ENCODE measurements around the gene SLC6A20. TPM values are rescaled to one million over a fixed set of nuclear protein-coding genes. Genes with fewer than 3 reads are reported as not detected.

Gene SLC6A20
- total RNA-seq, 1 experiment from 2014 or later, result 0.09 TPM

DNA sequence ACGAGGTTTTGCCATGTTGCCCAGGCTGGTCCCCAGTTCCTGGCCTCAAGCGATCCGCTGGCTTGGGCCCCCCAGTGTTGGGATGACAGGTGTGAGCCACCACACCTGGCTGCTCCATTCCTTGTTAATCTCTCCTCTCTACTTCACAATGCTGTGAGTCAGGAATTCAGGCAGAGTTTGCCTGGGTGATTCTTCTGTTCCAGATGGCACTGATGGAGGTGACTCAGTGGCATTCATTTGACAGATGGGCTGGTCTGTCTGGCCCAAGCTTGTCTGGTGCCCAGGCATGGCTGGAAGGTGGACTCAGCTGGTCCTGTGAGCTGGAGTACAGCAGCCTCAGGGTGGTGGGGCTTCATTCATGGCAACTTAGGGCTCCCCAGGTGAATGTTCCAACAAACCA is 43.2 kb downstream of the SLC6A20 start:
- H3K4ac ChIP-seq (ENCODE audit: low read depth, low read length), result no peak overlapping the region
- H3K27me3 Mint-ChIP-seq (ENCODE audit: low read depth), result no peaks in the 10 kb centered on the region; the same call in 1 of the 2 replicates
- no peaks in the 10 kb centered on the region for H3K9me3 Mint-ChIP-seq
- TF ChIP-seq, protein P1, sequence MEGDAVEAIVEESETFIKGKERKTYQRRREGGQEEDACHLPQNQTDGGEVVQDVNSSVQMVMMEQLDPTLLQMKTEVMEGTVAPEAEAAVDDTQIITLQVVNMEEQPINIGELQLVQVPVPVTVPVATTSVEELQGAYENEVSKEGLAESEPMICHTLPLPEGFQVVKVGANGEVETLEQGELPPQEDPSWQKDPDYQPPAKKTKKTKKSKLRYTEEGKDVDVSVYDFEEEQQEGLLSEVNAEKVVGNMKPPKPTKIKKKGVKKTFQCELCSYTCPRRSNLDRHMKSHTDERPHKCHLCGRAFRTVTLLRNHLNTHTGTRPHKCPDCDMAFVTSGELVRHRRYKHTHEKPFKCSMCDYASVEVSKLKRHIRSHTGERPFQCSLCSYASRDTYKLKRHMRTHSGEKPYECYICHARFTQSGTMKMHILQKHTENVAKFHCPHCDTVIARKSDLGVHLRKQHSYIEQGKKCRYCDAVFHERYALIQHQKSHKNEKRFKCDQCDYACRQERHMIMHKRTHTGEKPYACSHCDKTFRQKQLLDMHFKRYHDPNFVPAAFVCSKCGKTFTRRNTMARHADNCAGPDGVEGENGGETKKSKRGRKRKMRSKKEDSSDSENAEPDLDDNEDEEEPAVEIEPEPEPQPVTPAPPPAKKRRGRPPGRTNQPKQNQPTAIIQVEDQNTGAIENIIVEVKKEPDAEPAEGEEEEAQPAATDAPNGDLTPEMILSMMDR (conservative IDR thresholded peaks at IDR 0.05), result no peak
- no peak overlapping the region for H2BK12ac ChIP-seq (ENCODE audit: insufficient read length, low read depth, low read length)
- no peak overlapping the region for H2BK15ac ChIP-seq (ENCODE audit: low read depth, low read length)
- no peak overlapping the region for H4K91ac ChIP-seq (ENCODE audit: insufficient read length, low read depth, low read length)
- H3K23ac ChIP-seq (ENCODE audit: insufficient read length, low read depth, low read length), result no peak overlapping the region
- DNase-seq, result no peak
- H2BK20ac ChIP-seq (ENCODE audit: low read depth, low read length, poor library complexity, severe bottlenecking), result no peak overlapping the region
- H2BK5ac ChIP-seq (ENCODE audit: insufficient read length, low read length), result no peak overlapping the region
- no peak overlapping the region for H3K56ac ChIP-seq (ENCODE audit: insufficient read length, low read depth, low read length)
- no peak overlapping the region for H2BK120ac ChIP-seq (ENCODE audit: low read depth, low read length, poor library complexity, severe bottlenecking)
- H4K20me1 ChIP-seq (ENCODE audit: control insufficient read depth, insufficient read depth, insufficient read length), result no peaks in the 10 kb centered on the region
- no peaks in the 10 kb centered on the region for H3K79me1 ChIP-seq (ENCODE audit: insufficient read depth, low read depth, low read length, poor library complexity, severe bottlenecking)
- WGBS (ENCODE audit: extremely low coverage, insufficient read length, low lambda C conversion rate), result no CpG with 5 or more reads among the region's 3 CpGs
- H2AK5ac ChIP-seq (ENCODE audit: insufficient read length, low read length), result no peak overlapping the region
- H4K5ac ChIP-seq (ENCODE audit: insufficient read length, low read depth, low read length), result no peak overlapping the region
- no peak overlapping the region for H3K4me2 ChIP-seq (ENCODE audit: insufficient read depth, insufficient read length, low read length)
- H4K8ac ChIP-seq (replicated peaks; ENCODE audit: insufficient read length, low read depth, low read length), result no peak overlapping the region
- H3K4me1 ChIP-seq (ENCODE audit: insufficient read depth, low read length), result no peaks in the 10 kb centered on the region
- peaks cover 0 to 20% (median 8%) of the 10 kb centered on the region in 3 experiments; a peak in 4 of 7 replicates for H3K36me3 Mint-ChIP-seq (ENCODE audit: insufficient read depth in 1 of 3, low read depth in 3 of 3)
- no peak overlapping the region for H3K9ac ChIP-seq (ENCODE audit: extremely low read depth, insufficient read length, low read length)
- H3K4me3 Mint-ChIP-seq, result no peak overlapping the region
- H3K23me2 ChIP-seq (ENCODE audit: insufficient read length, low read depth, low read length, poor library complexity, severe bottlenecking), result no peaks in the 10 kb centered on the region
- no peak overlapping the region for H3K18ac ChIP-seq (ENCODE audit: insufficient read length, low read depth, low read length)
- no peak overlapping the region for H2AFZ ChIP-seq (ENCODE audit: low read length)
- no peak overlapping the region for H3K27ac Mint-ChIP-seq
- no peaks in the 10 kb centered on the region for H3K9me3 ChIP-seq (ENCODE audit: control insufficient read depth, low read depth, low read length)
- no peak overlapping the region for H3K14ac ChIP-seq (ENCODE audit: insufficient read depth, low read length)
- H3K4me1 Mint-ChIP-seq, result peaks cover 23 to 26% of the 10 kb centered on the region in 2 experiments
- H3K27ac ChIP-seq (ENCODE audit: insufficient read length, low read depth, low read length), result no peak overlapping the region
- H3T11ph ChIP-seq (ENCODE audit: low read length), result no peak overlapping the region
- no peaks in the 10 kb centered on the region; the same call in 1 of the 2 replicates for H3K27me3 ChIP-seq (ENCODE audit: insufficient read depth, low read length)
- no peaks in the 10 kb centered on the region for H3K79me2 ChIP-seq (ENCODE audit: insufficient read depth, low read length)
